HG03064 (cell line): ENCODE data around the gene PABPC1L2A.
"Not testable (repeated sequence)": the region's sequence is repeated elsewhere in the genome, so short reads cannot be mapped to it uniquely, and the experiment has no call there.

ENCODE experiments used
- ATAC-seq: cut with Tn5 transposase; IDR thresholded peaks from one replicate; pipeline ENCODE4 v1.9.1; 2021; ENCODE audit warnings: low read depth; ENCODE audit not compliant: unreplicated experiment

PABPC1L2A gene

DNA sequence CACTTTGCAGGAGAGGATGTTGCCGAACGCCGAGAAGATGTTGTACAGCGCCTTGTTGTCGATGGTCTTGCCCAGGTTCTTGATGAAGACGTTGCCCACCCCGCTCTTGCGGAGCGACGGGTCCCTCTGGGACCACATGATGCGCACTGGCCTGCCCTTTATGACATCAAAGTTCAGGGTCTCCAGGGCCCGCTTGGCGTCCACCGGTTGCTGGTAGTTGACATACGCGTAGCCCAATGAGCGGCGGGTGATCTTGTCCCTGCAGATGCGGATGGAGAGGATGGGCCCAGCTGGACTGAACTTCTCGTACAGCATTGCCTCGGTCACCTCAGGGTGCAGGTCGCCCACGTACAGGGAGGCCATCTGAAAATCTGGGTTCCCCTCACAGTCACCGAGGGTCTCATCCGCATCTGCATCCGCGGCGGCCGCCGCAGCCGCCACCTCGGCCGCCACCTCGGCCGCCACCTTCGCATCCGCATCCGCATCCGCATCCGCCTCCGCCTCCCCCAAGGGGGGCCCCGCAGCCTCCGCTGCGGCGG, at the start of gene PABPC1L2A:
TSS of gene PABPC1L2A (minus strand) at position 489 of the 539 bp plus-strand sequence. CDS start at position 363, 126 bp downstream.
- ATAC-seq = not testable (repeated sequence)

DNA sequence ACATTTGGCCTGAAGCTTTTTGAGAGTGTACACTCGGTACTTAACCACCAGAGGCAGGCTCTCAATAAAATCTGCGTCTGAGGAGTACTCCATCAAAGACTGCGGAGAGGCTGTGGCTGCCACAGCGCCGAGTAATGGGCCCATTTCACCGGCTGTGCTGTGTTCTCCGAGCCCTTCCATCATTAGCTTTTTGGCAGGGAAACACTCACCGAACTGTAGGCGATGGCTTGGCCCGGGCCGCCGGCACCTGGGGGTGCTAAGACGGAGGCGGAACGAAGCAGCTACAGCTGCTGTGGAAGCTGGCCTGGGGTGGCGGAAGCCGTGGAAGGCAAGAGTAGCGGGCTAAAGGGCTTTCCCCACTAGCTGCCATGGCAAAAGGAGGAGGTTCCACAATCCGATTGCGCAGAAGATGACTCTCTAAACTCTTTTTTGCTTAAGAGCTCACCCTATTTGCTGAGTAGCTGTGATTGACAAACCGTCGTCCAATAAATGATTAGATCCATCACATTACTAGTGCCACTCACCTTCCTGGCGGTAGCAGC, 48.5 kb upstream of the PABPC1L2A start:
- ATAC-seq = no peak

DNA sequence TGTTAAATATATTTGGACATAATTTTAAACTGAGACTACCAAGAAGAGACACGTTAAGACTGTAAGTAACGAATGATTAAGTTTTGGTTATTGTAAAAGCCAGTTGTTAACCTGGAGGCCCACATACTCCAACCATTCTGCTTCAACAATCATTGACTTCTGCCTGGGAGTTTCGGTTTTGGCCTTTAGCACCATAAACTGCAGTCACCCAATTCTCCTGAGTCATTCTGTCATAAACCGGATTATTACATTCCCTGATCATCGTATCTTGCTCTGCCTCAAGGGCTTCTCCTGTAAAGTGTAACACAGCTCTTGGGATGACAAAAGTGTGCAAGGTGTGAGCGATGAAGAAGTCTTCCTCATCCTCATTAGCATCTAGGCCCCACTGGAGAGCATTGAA, 46.9 kb upstream of the PABPC1L2A start:
- no peak for ATAC-seq

DNA sequence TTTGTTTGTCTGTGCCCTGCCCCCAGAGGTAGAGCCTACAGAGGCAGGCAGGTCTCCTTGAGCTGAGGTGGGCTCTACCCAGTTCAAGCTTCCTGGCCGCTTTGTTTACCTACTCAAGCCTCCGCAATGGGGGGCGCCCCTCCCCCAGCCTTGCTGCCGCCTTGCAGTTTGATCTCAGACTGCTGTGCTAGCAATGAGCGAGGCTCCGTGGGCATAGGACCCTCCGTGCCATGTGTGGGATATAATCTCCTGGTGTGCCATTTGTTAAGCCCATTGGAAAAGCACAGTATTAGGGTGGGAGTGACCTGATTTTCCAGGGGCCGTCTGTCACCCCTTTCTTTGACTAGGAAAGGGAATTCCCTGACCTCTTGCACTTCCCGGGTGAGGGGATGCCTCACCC, 20.2 kb upstream of the PABPC1L2A start:
- not testable (repeated sequence) for ATAC-seq

DNA sequence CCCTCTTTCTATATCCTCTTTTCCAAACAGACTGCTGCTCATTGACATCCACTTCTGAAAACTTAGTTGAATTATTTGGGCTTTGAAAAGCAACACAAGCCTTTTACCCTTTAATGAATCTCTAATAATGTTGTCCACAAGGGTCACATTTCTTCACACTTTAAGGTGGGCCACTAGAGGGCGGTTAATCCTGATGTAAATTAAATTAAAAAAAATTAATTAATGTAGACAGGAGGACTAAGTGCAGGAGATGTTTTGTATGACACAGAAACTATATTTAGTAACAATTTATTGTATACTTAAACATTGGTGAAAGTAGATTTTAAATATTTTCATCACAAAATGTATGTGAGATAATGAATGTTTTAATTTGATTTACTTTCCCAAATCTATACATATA, 7.5 kb upstream of the PABPC1L2A start:
- not testable (repeated sequence) for ATAC-seq

DNA sequence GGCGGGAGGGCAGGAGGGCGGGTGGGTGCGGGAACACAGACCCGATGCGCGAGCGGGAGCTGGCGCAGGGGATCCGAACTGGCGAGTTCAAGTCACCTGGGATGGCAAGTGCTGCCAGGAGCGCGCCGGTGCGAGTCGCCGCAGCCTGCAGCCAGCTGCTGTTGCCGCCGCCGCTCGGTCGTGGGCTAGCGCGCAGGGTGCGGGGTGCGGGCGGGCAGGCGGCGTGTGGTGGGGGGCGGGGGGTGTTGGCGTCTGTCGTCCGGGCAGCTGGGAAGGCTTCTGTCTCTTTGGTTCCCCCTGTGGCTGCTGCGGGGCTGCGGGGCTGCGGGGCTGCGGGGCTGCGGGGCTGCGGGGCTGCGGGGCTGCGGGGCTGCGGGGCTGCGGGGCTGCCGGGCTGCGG, 572 bp upstream of the PABPC1L2A start:
- ATAC-seq = not testable (repeated sequence)

DNA sequence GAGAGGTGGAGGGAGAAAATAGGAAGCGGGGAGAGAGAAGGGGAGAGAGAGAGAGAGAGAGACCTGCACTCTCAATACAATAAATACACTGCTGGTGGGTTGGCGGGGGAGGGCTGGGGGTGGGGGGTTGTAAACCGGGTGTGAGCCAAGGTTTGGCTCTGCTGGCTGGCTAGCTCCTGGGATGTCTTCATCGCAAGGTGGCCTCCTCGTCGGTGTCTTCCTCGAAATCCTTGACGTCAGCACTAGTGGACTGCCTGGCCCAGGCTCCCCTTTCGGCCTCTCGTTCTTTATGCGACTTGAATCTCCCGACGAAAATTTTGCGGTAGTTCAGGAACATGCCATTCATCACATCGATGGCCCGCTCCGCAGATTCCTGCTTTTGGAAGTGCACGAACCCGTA, 715 bp downstream of the PABPC1L2A start:
- not testable (repeated sequence) for ATAC-seq

DNA sequence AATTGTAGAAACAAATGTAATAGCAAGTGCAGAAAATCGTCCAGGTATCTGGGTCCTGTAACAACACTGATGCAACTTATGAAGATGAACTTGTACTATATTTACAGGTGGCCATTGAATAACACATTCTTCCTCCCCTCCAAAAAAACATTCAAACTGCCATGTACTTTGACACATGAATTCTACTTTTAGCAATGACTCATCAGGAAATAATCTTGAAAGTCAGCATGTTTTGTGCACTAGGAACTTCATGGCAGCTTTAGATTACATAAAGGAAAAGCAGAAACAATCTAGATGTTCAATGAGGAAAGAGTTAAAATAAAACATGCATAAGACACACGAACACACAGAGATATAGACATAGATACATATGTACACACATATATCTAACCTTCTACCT, 2.5 kb downstream of the PABPC1L2A start:
- ATAC-seq = no peak

DNA sequence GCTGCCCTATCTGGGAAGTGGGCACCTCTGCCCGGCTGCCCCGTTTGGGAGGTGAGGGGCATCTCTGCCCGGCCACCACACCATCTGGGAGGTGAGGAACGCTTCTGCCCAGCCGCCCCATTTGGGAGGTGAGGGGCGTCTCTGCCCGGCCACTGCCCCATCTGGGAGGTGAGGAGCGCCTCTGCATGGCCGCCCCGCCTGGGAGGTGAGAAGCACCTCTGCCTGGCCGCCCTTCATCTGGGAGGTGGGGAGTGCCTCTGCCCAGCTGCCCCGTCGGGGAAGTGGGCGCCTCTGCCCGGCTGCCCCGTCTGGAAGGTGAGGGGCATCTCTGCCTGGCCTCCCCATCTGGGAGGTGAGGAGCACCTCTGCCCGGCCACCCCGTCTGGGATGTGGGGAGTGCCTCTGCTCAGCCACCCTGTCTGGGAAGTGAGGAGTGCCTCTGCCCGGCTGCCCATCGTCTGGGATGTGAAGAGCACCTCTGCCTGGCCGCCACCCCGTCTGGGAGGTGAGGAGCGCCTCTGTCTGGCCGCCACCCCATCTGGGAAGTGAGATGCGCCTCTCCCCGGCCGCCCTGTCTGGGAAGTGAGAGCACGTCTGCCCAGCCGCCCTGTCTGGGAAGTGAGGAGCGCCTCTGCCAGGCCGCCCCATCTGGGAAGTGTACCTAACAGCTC, 9.8 kb downstream of the PABPC1L2A start:
- ATAC-seq = no peak

DNA sequence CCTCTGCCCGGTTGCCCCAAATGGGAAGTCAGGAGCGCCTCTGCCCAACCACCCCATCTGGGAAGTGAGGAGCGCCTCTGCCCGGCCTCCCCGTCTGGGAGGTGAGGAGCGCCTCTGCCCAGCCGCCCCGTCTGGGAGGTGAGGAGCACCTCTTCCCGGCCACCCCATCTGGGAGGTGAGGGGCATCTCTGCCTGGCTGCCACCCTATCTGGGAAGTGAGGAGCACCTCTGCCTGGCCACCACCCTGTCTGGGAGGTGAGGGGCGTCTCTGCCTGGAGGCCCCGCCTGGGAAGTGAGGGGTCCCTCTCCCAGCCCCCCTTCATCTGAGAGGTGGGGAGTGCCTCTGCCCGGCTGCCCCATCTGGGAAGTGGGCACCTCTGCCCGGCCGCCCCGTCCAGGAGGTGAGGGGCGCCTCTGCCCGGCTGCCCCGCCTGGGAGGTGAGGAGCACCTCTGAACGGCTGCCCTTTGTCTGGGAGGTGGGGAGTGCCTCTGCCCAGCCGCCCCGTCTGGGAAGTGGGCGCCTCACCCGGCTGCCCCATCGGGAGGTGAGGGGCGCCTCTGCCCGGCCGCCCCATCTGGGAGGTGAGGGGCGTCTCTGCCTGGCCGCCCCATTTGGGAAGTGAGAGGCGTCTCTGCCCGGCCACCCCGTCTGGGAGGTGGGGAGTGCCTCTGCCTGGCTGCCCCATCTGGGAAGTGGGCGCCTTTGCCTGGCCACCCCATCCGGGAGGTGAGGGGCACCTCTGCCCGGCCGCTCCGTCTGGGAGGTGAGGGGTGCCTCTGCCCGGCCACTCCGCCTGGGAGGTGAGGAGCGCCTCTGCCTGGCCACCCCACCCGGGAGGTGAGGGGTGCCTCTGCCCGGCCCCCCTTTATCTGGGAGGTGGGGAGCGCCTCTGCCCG, 10.6 kb downstream of the PABPC1L2A start:
- ATAC-seq = no peak

DNA sequence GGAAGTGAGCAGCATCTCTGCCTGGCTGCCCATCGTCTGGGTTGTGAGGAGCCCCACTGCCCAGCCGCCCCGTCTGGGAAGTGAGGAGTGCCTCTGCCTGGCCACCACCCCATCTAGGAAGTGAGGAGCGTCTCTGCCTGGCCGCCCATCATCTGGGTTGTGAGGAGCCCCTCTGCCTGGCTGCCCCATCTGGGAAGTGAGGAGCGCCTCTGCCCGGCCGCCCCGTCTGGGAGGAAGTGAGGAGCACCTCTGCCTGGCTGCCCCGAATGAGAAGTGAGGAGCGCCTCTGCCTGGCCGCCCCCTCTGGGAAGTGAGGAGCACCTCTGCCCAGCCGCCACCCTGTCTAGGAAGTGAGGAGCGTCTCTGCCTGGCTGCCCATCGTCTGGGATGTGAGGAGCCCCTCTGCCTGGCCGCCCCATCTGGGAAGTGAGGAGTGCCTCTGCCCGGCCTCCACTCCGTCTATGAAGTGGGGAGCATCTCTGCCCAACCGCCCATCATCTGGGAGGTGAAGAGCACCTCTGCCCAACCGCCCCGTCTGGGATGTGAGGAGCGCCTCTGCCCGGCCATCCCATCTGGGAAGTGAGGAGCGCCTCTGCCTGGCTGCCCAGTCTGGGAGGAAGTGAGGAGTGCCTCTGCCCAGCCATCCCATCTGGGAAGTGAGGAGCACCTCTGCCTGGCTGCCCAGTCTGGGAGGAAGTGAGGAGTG, 11.4 kb downstream of the PABPC1L2A start:
- ATAC-seq = not testable (repeated sequence)

DNA sequence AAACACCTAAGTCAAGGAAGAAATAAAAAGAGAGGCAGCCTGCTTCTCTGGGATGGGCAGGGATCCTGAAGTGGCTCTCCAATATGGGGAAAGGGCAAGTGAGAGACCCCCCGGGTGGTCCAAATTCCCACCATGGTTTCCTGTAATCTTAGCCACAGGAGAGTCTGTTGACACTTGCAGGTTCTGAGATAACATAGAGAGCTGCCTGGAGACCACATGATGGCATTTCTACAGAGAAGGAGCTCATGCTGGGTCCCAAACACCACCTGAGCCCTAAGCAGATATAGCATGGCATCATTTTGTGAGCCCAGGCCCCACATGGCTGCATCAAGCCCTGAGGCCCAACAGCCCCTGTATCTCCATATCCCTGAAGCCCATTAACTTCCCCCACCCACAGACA, 50.4 kb downstream of the PABPC1L2A start:
- no peak for ATAC-seq
